Measurements from ENCODE around the gene ZNF681. TPM values are rescaled to one million over a fixed set of nuclear protein-coding genes. Genes with fewer than 3 reads are reported as not detected.

The ZNF681 gene
- total and polyA plus RNA-seq, 10 of the 15 experiments (the other 5 are each of a cell fraction or from before 2014, with no cell fraction given) = 0.11 to 0.41 (median 0.24) TPM; not detected in 1

- TF ChIP-seq REST (IDR thresholded peaks at IDR 0.05; ENCODE audit: low read depth, low read length) (no peak), TCF12 (IDR thresholded peaks at IDR 0.05; ENCODE audit: low read depth, low read length) (no peak), SREBF1 (IDR thresholded peaks at IDR 0.05; ENCODE audit: low read length) (no peak), HDAC2 (IDR thresholded peaks at IDR 0.05) (no peak), MYC (IDR thresholded peaks at IDR 0.05; ENCODE audit: insufficient read depth, insufficient read length, insufficient replicate concordance, low read length, severe bottlenecking) (no peak)
These were observed 15.4 kb upstream of the ZNF681 start (continued) for GRCh38 chr19:23774106-23774505.

- Histone ChIP-seq H3K36me3 (ENCODE audit: control insufficient read depth in 2 of 2, insufficient read depth in 2 of 2, low read length in 1 of 2) (no peaks in the 10 kb centered on the region), H2AFZ (ENCODE audit: control insufficient read depth, low read depth, low read length) (no peak overlapping the region), H3K27ac (ENCODE audit: control insufficient read depth, insufficient read depth) (no peak overlapping the region), H3K4me2 (ENCODE audit: control insufficient read depth, insufficient read depth) (no peak overlapping the region), H3K9ac (ENCODE audit: control insufficient read depth, insufficient read depth, low read length) (no peak overlapping the region), H3K4me3 (no peak overlapping the region), H3K9me3 (replicated peaks; ENCODE audit: control insufficient read depth, insufficient read depth, low read length) (no peaks in the 10 kb centered on the region; the same call in 2 of the 3 replicates), H3K79me2 (ENCODE audit: control insufficient read depth, insufficient read depth, low read length) (no peaks in the 10 kb centered on the region), H4K20me1 (ENCODE audit: control insufficient read depth, insufficient read depth) (no peaks in the 10 kb centered on the region), H3K27me3 (replicated peaks in 1 of 2; ENCODE audit: control insufficient read depth in 2 of 2, insufficient read depth in 2 of 2, low read length in 1 of 2) (no peaks in the 10 kb centered on the region), H3K4me1 (ENCODE audit: control insufficient read depth, insufficient read depth, low read length) (no peaks in the 10 kb centered on the region)
- intact Hi-C loops (cut with micrococcal nuclease; ENCODE audit: unreplicated experiment) = no loop called here
- ChIA-PET POLR2A (no interaction called here), RAD21 (ENCODE audit: unreplicated experiment) (no interaction called here), CTCF (no interaction called here), SMC1A (ENCODE audit: uncharacterized antibody, unreplicated experiment) (no interaction called here)
- FAIRE-seq (no peak), DNase-seq (ENCODE audit: low read depth, low spot score) (no peak), ATAC-seq (no peak)
- no peak for TF ChIP-seq CBX3 (IDR thresholded peaks at IDR 0.05; ENCODE audit: borderline replicate concordance, low read depth)
- TF ChIP-seq ZBTB33 (IDR thresholded peaks at IDR 0.05) = no peak
- no peak for TF ChIP-seq JUNB (IDR thresholded peaks at IDR 0.05)
- TF ChIP-seq MYB (IDR thresholded peaks at IDR 0.05; ENCODE audit: borderline replicate concordance, low read depth, low read length) = no peak
- TF ChIP-seq CBFB (IDR thresholded peaks at IDR 0.05; ENCODE audit: low read depth) = no peak
- BruUV-seq (replicated peaks) = no TSS peak
- WGBS (ENCODE audit: insufficient coverage, insufficient replicate concordance, low lambda C conversion rate, missing lambda C conversion rate) = 92% methylated on average over 2 of the region's 2 CpGs
- in situ Hi-C loops (cut with MboI) = no loop called here
These were observed 14.0 kb upstream of the ZNF681 start for GRCh38 chr19:23772675-23773063.
